Uterus (tissue), 2 donors: ENCODE results near the gene CLCN1.

Source experiments
- POLR2A ChIP-seq, 2 donors: fragments of 450-650 bp; IDR thresholded peaks; one replicate each; pipeline ENCODE4 v1.6.1; 2016; ENCODE audit warnings: antibody characterized with exemption in 2 of 2, mild to moderate bottlenecking in 1 of 2, moderate library complexity in 1 of 2
- TF ChIP-seq, protein P1 (sequence below), 4 experiments: fragments of 200-600 bp in 2 of 4; fragments of 450-650 bp in 2 of 4; sonication (generic) in 2 of 4; IDR thresholded peaks; one replicate each; pipeline ENCODE4 v1.5.1; 2016 to 2019; ENCODE audit warnings: antibody characterized with exemption in 4 of 4, mild to moderate bottlenecking in 2 of 4, moderate library complexity in 1 of 4

DNA sequence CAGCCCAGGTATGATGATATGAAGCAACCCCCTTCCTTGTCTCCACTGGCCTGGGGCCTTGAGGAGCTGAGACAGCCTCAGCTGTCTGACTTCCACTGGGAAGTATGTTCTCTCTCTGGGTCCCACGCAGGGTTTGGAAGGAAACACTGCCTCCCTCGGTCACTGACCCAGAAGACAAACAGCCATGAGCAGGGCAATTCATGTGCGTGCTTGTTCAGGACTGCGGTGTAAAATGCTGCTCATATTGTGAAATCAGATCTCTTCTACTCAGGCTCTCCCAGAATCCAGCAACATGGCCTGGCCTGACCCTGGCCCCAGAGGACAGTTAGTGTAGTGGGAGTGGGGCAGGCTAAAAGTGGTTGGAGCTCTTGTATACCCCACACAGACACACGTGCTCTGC, 2.8 kb downstream of the CLCN1 start:
- TF ChIP-seq, protein P1, sequence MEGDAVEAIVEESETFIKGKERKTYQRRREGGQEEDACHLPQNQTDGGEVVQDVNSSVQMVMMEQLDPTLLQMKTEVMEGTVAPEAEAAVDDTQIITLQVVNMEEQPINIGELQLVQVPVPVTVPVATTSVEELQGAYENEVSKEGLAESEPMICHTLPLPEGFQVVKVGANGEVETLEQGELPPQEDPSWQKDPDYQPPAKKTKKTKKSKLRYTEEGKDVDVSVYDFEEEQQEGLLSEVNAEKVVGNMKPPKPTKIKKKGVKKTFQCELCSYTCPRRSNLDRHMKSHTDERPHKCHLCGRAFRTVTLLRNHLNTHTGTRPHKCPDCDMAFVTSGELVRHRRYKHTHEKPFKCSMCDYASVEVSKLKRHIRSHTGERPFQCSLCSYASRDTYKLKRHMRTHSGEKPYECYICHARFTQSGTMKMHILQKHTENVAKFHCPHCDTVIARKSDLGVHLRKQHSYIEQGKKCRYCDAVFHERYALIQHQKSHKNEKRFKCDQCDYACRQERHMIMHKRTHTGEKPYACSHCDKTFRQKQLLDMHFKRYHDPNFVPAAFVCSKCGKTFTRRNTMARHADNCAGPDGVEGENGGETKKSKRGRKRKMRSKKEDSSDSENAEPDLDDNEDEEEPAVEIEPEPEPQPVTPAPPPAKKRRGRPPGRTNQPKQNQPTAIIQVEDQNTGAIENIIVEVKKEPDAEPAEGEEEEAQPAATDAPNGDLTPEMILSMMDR (IDR thresholded peaks at IDR 0.05), result no peak
- no peak for TF ChIP-seq POLR2A (IDR thresholded peaks at IDR 0.05)
